Lower lobe of right lung (tissue), 2 donors: ENCODE data around the gene SLC25A45. TPM values are rescaled to one million over a fixed set of nuclear protein-coding genes. Genes with fewer than 3 reads are reported as not detected.

Experiments
- ATAC-seq, 2 donors: fragments of 200-7000 bp; cut with Tn5 transposase; one replicate each; pipeline ENCODE4 v1.9.1; 2020 to 2022; ENCODE audit warnings: mild to moderate bottlenecking in 2 of 2, moderate library complexity in 2 of 2
- DNase-seq: peaks from one replicate; pipeline ENCODE4 v3.0.0-alpha.2; 2020
- H3K27ac ChIP-seq: fragments of 200-600 bp; one replicate; pipeline ENCODE4 v1.8.0; 2022
- H3K27me3 ChIP-seq: fragments of 200-600 bp; one replicate; pipeline ENCODE4 v1.8.0; 2022; ENCODE audit warnings: low read depth
- H3K36me3 ChIP-seq: fragments of 200-600 bp; one replicate; pipeline ENCODE4 v1.8.0; 2022; ENCODE audit warnings: mild to moderate bottlenecking
- H3K4me1 ChIP-seq: fragments of 200-600 bp; one replicate; pipeline ENCODE4 v1.8.0; 2022
- H3K4me3 ChIP-seq: fragments of 200-600 bp; one replicate; pipeline ENCODE4 v1.8.0; 2022; ENCODE audit warnings: mild to moderate bottlenecking
- H3K9me3 ChIP-seq: fragments of 200-600 bp; one replicate; pipeline ENCODE4 v1.8.0; 2022
- CTCF ChIP-seq: fragments of 200-600 bp; IDR thresholded peaks from one replicate; pipeline ENCODE4 v1.8.0; 2022; ENCODE audit warnings: antibody characterized with exemption, mild to moderate bottlenecking
- intact Hi-C: fragments of 100-400 bp; cut with DNase I; formaldehyde crosslinking; loops from one replicate; pipeline ENCODE4 v1.11.0; 2022
- total RNA-seq: library from RNA; stranded (reverse); fragmentation: NEBNext Ultra II Directional; extraction: Animal tissue kit (Norgen Biotek cat#: 25700); gene quantifications from one replicate; pipeline ENCODE4 v1.2.1, GENCODE V29; 2021
- donor health status: DM: no; HTN: yes; CAD: no; lungs with severe emphysema.

Gene SLC25A45
- total RNA-seq, 1 donor from 2014 or later: 13.0 TPM

- no peaks in the 10 kb centered on the region for H3K27me3 ChIP-seq
- H3K4me3 ChIP-seq: peak overlapping the region; percentile 91
- peaks cover 73% of the 10 kb centered on the region for H3K4me1 ChIP-seq
- no peaks in the 10 kb centered on the region for H3K9me3 ChIP-seq
- intact Hi-C loops: loop anchor here (5.0 kb wide), 1 partner anchor 73 kb away; no protein-coding TSS in a partner anchor
- no peak for DNase-seq
- TF ChIP-seq CTCF: no peak
- H3K27ac ChIP-seq: peak overlapping the region; percentile 100
- peak in 1 of 2 donors; percentile 1 for ATAC-seq
- peaks cover 66% of the 10 kb centered on the region for H3K36me3 ChIP-seq
Measured at GRCh38 chr11:65429068-65429681, 46.7 kb upstream of the SLC25A45 start.

GRCh38 chr11:65428578-65429067 is 46.2 kb upstream of the SLC25A45 start:
- no peak for TF ChIP-seq CTCF
- ATAC-seq: no peak
- Histone ChIP-seq H3K27ac (peak overlapping the region; percentile 100), H3K27me3 (no peaks in the 10 kb centered on the region), H3K9me3 (no peaks in the 10 kb centered on the region), H3K4me3 (peak overlapping the region; percentile 91), H3K4me1 (peaks cover 68% of the 10 kb centered on the region), H3K36me3 (peaks cover 61% of the 10 kb centered on the region)
- no peak for DNase-seq
- intact Hi-C loops: loop anchor here (5.0 kb wide), 1 partner anchor 74 kb away; no protein-coding TSS in a partner anchor

GRCh38 chr11:65427691-65428577 is 45.5 kb upstream of the SLC25A45 start:
- peak; percentile 4 to 5 for ATAC-seq
- Histone ChIP-seq H3K4me3 (peak overlapping the region; percentile 91), H3K9me3 (no peaks in the 10 kb centered on the region), H3K4me1 (peaks cover 61% of the 10 kb centered on the region), H3K27me3 (no peaks in the 10 kb centered on the region), H3K27ac (peak overlapping the region; percentile 100), H3K36me3 (peaks cover 54% of the 10 kb centered on the region)
- intact Hi-C loops: loop anchor here (5.0 kb wide), 1 partner anchor 74 kb away; no protein-coding TSS in a partner anchor
- no peak for DNase-seq
- TF ChIP-seq CTCF: no peak

GRCh38 chr11:65426839-65427690 is 44.6 kb upstream of the SLC25A45 start:
- intact Hi-C loops: loop anchor here (5.0 kb wide), 1 partner anchor 75 kb away; no protein-coding TSS in a partner anchor
- Histone ChIP-seq H3K4me1 (peaks cover 52% of the 10 kb centered on the region), H3K4me3 (peak overlapping the region; percentile 91), H3K27me3 (no peaks in the 10 kb centered on the region), H3K27ac (peak overlapping the region; percentile 100), H3K9me3 (no peaks in the 10 kb centered on the region), H3K36me3 (peaks cover 47% of the 10 kb centered on the region)
- TF ChIP-seq CTCF: no peak
- peak in 1 of 2 donors; percentile 2 for ATAC-seq
- DNase-seq: peak; percentile 46
